Subcutaneous adipose tissue (tissue), 4 donors: Measurements from ENCODE around the gene DNAH7. TPM values are rescaled to one million over a fixed set of nuclear protein-coding genes. Genes with fewer than 3 reads are reported as not detected.

Experiments
- CTCF ChIP-seq: fragments of 450-650 bp; IDR thresholded peaks from one replicate; pipeline ENCODE4 v1.5.1; 2016; ENCODE audit warnings: low read depth, mild to moderate bottlenecking, control low read depth, antibody characterized with exemption, moderate library complexity
- total RNA-seq, 4 donors: library from RNA; depleted of rRNA; stranded (reverse); fragments of >200 nt; gene quantifications; one replicate each; pipeline ENCODE4 v1.1.0, GENCODE V29; 2016

DNAH7 gene
- total RNA-seq, 4 donors from 2014 or later, result 0.82 to 2.3 (median 1.8) TPM

GRCh38 chr2:195863121-195863520 is 205.5 kb downstream of the DNAH7 start:
- TF ChIP-seq CTCF, result no peak

GRCh38 chr2:195861821-195862220 is 206.8 kb downstream of the DNAH7 start:
- no peak for TF ChIP-seq CTCF

GRCh38 chr2:195859513-195859912 is 209.1 kb downstream of the DNAH7 start:
- no peak for TF ChIP-seq CTCF

GRCh38 chr2:195857132-195857531 is 211.5 kb downstream of the DNAH7 start:
- TF ChIP-seq CTCF, result no peak

- no peak for TF ChIP-seq CTCF
These were observed 217.9 kb downstream of the DNAH7 start for GRCh38 chr2:195850764-195851163.

DNA sequence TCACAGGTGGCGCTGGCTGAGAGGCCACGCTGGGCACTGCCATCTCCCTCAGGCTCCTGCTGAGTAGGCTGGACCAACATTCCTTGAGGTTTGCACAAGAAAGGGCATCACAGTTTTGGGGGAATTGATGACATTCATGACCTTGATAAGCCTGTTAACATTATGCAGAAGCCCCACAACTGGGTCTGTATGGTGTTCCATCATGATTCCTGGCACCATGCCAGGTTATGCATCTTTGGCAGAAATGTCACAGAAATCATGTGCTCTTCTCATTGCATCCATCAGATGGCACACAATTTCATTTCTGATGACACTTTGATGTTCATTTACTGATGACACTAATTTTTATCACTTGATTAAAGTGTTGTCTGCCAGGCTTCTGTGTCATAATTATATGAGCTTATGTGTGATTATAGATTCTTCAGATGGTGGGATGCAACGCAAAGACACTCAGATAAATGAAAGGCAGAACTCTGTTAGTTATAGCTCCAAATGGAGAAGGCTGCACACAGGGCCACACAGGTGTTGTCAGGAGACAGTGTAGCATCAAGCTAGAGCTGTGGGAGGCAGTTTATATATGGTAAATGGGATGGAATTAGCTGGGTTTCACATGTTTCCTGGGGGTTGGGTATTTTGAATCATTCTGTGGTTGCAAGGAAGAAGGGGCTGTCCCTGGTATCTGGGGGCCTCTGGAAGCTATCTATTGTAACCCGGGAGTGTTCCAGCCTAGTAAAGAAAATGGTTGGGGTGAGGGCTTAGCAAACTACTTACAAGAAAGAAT is 220.3 kb downstream of the DNAH7 start:
- TF ChIP-seq CTCF, result no peak

DNA sequence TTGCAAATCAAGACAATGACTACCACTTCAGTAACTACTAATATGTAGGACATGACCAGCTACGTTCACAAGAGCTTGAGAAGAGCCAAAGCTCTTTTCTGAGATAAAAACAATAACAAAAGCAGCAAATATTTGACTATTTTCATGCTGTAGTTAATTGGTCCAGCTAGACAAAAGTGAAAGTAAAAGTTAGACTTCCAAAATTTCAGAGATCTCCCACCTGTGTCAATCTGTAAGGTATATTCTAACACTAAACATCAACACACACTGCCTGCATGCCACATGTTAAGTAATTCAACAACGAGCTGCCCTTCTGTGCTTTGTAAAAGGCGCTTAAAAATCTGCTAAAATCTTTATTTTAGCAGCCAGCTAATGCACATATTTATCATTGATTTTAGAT is 225.7 kb downstream of the DNAH7 start:
- no peak for TF ChIP-seq CTCF
